ENCODE results near the gene MYH10.

MYH10 gene

DNA sequence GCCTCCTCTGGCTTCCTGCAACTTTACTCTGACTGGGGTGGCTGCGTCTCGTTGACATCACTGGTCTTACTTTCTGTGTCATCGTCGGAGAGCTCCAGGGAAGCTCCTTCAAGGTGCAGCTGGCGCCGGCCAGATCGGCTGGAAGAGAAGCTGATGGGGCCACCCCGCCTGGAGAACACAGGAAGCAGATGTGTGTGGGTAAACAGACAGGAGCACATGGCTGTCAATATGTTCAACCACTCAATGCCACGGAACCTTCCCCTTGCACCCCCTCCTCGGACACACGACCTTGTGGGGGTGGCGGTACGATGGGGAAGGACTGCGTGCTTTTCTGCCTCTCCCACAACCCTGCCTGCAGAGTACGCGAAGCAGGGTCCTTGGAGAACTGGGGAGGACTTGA, 154.7 kb downstream of the MYH10 start:
- DNase-seq (ENCODE audit: low read depth) = no peak
- TF ChIP-seq, protein P1, sequence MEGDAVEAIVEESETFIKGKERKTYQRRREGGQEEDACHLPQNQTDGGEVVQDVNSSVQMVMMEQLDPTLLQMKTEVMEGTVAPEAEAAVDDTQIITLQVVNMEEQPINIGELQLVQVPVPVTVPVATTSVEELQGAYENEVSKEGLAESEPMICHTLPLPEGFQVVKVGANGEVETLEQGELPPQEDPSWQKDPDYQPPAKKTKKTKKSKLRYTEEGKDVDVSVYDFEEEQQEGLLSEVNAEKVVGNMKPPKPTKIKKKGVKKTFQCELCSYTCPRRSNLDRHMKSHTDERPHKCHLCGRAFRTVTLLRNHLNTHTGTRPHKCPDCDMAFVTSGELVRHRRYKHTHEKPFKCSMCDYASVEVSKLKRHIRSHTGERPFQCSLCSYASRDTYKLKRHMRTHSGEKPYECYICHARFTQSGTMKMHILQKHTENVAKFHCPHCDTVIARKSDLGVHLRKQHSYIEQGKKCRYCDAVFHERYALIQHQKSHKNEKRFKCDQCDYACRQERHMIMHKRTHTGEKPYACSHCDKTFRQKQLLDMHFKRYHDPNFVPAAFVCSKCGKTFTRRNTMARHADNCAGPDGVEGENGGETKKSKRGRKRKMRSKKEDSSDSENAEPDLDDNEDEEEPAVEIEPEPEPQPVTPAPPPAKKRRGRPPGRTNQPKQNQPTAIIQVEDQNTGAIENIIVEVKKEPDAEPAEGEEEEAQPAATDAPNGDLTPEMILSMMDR (IDR thresholded peaks at IDR 0.05; ENCODE audit: insufficient read depth, low read depth, low read length, missing control alignments) = no peak
- no peak overlapping the region for H3K4me3 ChIP-seq (ENCODE audit: low read length)

DNA sequence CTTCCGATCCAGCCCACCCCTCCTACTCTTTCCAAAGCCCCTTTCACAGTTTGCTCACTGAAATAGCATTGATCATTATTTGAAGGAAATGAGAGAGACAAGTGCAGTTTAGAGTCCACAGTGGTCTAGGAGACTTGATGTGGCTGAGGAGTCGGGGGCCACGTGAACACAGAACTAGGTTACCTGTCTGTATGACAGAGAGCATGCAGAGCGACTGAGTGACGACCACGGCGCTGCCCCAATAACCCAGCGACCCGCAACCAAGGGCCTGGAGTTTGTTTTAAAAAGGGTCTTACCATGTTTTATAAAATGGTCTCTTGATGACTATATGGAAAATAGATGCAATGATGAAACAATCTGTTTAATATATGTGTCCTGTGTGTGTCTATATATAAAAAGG, 155.3 kb downstream of the MYH10 start:
- DNase-seq (ENCODE audit: low read depth) = no peak
- TF ChIP-seq, protein P1 (IDR thresholded peaks at IDR 0.05; ENCODE audit: insufficient read depth, low read depth, low read length, missing control alignments) = no peak
- H3K4me3 ChIP-seq (ENCODE audit: low read length) = no peak overlapping the region

DNA sequence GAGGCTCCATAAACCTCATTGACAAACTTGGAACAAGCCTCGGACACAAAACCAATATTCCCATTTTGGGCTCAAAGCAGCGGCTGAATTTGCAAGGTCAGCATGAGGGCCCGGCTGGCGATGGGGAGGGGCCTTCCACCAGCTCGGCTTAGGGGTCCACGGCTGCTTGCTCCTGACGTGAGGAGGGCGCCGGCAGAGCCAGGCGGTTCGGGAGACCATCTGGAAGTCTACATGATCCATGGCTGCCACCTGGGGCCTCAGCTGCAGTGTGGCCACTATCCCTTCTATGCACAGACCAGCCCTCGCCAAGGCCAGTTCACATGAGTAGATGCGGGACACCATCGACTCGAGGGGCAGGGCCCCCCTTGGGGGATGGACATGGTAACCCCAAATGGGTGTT, 155.7 kb downstream of the MYH10 start:
- TF ChIP-seq, protein P1 (IDR thresholded peaks at IDR 0.05; ENCODE audit: insufficient read depth, low read depth, low read length, missing control alignments) = no peak
- no peak for DNase-seq (ENCODE audit: low read depth)
- no peak overlapping the region for H3K4me3 ChIP-seq (ENCODE audit: low read length)

DNA sequence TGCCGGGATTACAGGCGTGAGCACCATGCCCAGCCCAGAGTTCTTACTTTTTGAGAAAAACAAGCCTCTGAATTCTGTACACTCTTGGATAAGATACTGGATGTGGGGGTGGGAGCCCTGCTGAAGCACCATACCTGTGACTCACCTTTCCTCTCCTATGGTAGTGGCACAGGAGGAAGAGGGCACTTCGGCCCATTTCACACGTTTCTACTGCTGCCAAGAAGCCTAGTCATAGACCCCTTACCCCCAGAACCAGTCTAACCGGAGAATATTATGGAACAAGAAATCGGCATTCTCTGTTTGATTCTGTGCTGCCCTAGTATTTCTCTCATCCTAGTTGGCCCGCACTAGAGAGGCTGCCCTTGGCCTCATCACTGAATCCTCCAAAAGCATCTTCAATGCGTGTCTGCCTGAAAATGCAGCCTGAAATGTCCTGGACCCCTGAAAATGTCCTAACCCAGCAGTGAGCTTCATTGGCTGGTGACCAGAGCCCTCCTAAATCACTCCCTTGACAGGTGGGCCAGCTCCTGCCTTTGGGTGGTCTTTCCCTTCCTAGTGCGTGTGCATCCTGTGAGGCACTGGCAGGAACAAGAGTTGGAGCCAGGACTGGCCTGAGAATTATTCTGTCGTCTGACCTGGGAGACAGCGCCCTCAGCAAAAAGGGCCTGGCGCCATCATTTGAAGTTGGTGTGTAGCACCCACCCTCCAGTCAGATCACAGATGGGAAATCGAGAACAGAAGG, 156.9 kb downstream of the MYH10 start:
- DNase-seq (ENCODE audit: low read depth) = peak; percentile 38
- no peak overlapping the region for H3K4me3 ChIP-seq (ENCODE audit: low read length)
- TF ChIP-seq, protein P1 (IDR thresholded peaks at IDR 0.05; ENCODE audit: insufficient read depth, low read depth, low read length, missing control alignments) = no peak

DNA sequence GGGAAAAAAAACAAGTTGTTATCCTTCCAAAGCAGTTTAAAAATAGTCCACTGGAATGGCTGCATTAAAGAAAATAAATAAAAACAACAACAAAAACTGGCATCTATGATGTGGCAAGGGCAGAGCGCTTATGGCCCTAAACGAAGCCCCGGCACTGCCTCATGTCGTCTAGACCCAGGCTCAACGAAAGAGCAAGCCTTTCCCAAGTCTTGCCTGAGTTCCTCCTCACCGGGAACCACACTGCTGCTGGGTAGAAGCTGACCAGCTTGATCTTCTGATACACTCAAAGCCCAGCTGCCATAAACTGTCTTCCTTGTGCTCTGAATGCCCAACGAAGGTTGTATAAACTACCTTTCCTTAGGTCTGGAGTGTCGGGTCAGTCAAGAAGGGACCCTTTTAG, 157.9 kb downstream of the MYH10 start:
- H3K4me3 ChIP-seq (ENCODE audit: low read length) = no peak overlapping the region
- DNase-seq (ENCODE audit: low read depth) = no peak
- TF ChIP-seq, protein P1 (IDR thresholded peaks at IDR 0.05; ENCODE audit: insufficient read depth, low read depth, low read length, missing control alignments) = no peak

DNA sequence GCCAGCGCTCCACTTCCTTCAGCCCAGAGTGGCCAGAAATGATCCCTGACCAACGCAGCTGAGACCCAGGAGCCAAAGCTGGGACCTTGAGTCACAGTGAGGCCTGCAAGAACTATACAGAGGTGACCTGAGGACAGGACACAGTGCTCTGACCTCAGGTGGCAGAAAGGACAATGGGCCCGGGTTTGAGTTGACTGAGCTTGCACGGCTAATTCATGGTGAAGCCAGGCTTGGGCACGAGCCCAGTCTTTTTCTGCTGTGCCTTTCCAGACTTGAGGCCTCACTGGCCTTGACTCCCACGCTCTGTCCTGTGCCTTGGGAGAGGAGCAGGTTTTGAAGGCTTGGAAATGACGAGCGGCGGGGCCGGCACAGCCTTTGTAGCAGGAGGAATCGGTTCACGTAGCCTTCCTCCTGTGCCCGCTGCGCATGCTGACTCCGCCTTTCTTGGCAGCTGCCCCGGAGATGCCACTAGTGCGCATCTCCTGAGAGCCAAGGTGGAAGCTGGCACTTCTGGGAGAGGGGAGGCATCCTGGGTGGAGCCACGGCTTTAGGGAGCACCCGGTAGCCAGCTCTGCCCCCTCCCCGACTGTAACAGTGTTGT, 160.0 kb downstream of the MYH10 start:
- no peak for DNase-seq (ENCODE audit: low read depth)
- TF ChIP-seq, protein P1 (IDR thresholded peaks at IDR 0.05; ENCODE audit: insufficient read depth, low read depth, low read length, missing control alignments) = no peak
- no peak overlapping the region for H3K4me3 ChIP-seq (ENCODE audit: low read length)

DNA sequence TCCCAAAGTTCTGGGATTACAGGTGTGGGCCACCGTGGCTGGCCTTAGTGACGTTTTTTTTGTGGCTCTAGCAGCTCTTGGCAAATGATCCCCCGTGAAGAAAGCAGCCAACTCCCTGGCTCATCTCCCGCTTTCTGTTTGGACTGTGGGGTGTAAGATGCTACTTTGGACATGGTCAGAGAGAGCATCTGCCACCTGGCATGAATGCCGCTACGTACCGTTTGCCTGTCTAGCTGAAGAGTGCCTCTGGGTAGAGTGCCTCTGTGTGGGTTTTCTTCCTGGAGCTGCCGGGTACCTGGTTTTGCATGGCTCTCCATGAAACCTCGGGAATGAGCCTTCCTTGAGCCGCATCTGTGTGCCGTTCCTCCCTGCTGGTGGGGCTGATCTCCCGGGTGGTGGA, 160.6 kb downstream of the MYH10 start:
- no peak overlapping the region for H3K4me3 ChIP-seq (ENCODE audit: low read length)
- DNase-seq (ENCODE audit: low read depth) = no peak
- TF ChIP-seq, protein P1 (IDR thresholded peaks at IDR 0.05; ENCODE audit: insufficient read depth, low read depth, low read length, missing control alignments) = no peak

Measured in epithelial cell of esophagus (primary cell).